Stomach (tissue), 4 donors: ENCODE data around the gene IL36RN.

ENCODE experiments used
- EP300 ChIP-seq: sonication (generic); formaldehyde crosslinking; IDR thresholded peaks from one replicate; pipeline ENCODE4 v1.6.1; 2017; ENCODE audit warnings: antibody characterized with exemption
- POLR2A ChIP-seq, 4 donors: fragments of 450-650 bp; IDR thresholded peaks; one replicate each; pipeline ENCODE4 v1.6.1; 2016; ENCODE audit warnings: antibody characterized with exemption in 4 of 4, control low read depth in 2 of 4, mild to moderate bottlenecking in 1 of 4, moderate library complexity in 1 of 4
- POLR2AphosphoS5 ChIP-seq, 3 donors: sonication (generic); formaldehyde crosslinking; IDR thresholded peaks; one replicate each; pipeline ENCODE4 v1.6.1; 2016; ENCODE audit warnings: antibody characterized with exemption in 3 of 3
- TF ChIP-seq, protein P1 (sequence below), 7 experiments: fragments of 450-650 bp in 4 of 7; fragments of 200-600 bp in 3 of 7; sonication (generic) in 3 of 7; IDR thresholded peaks; one replicate each; pipeline ENCODE4 v1.5.1; 2016 to 2019; ENCODE audit warnings: antibody characterized with exemption in 7 of 7, control low read depth in 2 of 7, mild to moderate bottlenecking in 1 of 7

DNA sequence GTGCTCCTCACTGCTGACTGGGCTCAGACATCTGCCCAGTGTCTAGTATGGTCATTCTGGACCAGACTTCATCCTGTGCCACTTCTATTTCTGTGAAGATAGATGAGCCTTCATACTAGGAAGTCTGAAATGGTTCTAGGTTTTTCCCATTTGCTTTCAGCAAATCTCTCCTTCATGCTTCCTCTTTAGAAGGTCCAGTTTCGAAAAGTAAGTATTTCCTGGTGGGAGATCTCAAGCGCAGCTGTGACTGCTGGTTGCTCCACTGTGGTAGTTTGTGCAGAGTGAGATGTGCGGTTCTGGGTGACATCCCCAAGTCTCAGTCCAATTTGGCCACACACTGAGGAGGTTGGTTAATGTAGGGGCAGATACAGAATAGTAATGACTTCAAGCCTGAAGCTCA is 20.7 kb upstream of the IL36RN start:
- TF ChIP-seq, protein P1, sequence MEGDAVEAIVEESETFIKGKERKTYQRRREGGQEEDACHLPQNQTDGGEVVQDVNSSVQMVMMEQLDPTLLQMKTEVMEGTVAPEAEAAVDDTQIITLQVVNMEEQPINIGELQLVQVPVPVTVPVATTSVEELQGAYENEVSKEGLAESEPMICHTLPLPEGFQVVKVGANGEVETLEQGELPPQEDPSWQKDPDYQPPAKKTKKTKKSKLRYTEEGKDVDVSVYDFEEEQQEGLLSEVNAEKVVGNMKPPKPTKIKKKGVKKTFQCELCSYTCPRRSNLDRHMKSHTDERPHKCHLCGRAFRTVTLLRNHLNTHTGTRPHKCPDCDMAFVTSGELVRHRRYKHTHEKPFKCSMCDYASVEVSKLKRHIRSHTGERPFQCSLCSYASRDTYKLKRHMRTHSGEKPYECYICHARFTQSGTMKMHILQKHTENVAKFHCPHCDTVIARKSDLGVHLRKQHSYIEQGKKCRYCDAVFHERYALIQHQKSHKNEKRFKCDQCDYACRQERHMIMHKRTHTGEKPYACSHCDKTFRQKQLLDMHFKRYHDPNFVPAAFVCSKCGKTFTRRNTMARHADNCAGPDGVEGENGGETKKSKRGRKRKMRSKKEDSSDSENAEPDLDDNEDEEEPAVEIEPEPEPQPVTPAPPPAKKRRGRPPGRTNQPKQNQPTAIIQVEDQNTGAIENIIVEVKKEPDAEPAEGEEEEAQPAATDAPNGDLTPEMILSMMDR (IDR thresholded peaks at IDR 0.05): no peak
- TF ChIP-seq POLR2A (IDR thresholded peaks at IDR 0.05): no peak
- no peak for TF ChIP-seq POLR2AphosphoS5 (IDR thresholded peaks at IDR 0.05)
- TF ChIP-seq EP300: no peak
